Panc1 (cell line): ENCODE measurements around the gene DDX1. TPM values are rescaled to one million over a fixed set of nuclear protein-coding genes. Genes with fewer than 3 reads are reported as not detected.
A peak's percentile ranks its signal among the peaks of the same experiment; 100 is the strongest.

Source experiments
- ATAC-seq: fragments of 200-7000 bp; cut with Tn5 transposase; 2 replicates; pipeline ENCODE4 v1.9.1; 2020; ENCODE audit warnings: mild to moderate bottlenecking, moderate library complexity
- BruUV-seq: library from RNA; stranded (reverse); fragments of 400-500 nt; replicated peaks from 2 replicates; lab custom pipeline; 2021; lab: Mats Ljungman, UMichigan
- CTCF ChIA-PET: fragments of 300-600 bp; sonication (Branson Sonifier 250); formaldehyde crosslinking; loops from one replicate; lab custom pipeline; 2022; ENCODE audit warnings: antibody characterized with exemption; lab: Charles Lee
- POLR2A ChIA-PET: fragments of 300-600 bp; sonication (Branson Sonifier 250); formaldehyde crosslinking; loops from one replicate; lab custom pipeline; 2022; ENCODE audit warnings: antibody characterized with exemption; lab: Charles Lee
- DNase-seq: peaks from one replicate; pipeline ENCODE4 v3.0.0-alpha.2; 2010; ENCODE audit warnings: low read depth, low spot score
- H3K27ac ChIP-seq: 2 replicates; pipeline ENCODE4 v1.5.1; 2011; ENCODE audit warnings: mild to moderate bottlenecking, low read length, inconsistent platforms
- H3K27me3 ChIP-seq: fragments of 200-500 bp; sonication (Bioruptor generic); 2 replicates; pipeline ENCODE4 v1.6.0; 2014; ENCODE audit warnings: low read length, inconsistent platforms; ENCODE audit not compliant: control insufficient read depth, insufficient read depth
- H3K36me3 ChIP-seq: fragments of 200-500 bp; sonication (Bioruptor generic); 2 replicates; pipeline ENCODE4 v1.5.1; 2014; ENCODE audit warnings: inconsistent platforms, mild to moderate bottlenecking, low read length, moderate library complexity; ENCODE audit not compliant: control insufficient read depth, insufficient read depth
- H3K4me1 ChIP-seq: 2 replicates; pipeline ENCODE4 v1.5.1; 2011; ENCODE audit warnings: inconsistent platforms, mild to moderate bottlenecking, low read length, moderate library complexity; ENCODE audit not compliant: control insufficient read depth, insufficient read depth
- H3K4me3 ChIP-seq, 2 experiments: 2 replicates each; pipeline ENCODE4 v1.5.1; 2011 to 2012; ENCODE audit warnings: low read depth in 2 of 2, low read length in 2 of 2, mild to moderate bottlenecking in 2 of 2, inconsistent platforms in 1 of 2, moderate library complexity in 1 of 2
- H3K9me3 ChIP-seq: fragments of 200-500 bp; sonication (Bioruptor generic); 2 replicates; pipeline ENCODE4 v1.5.1; 2014; ENCODE audit warnings: low read depth, mild to moderate bottlenecking, inconsistent platforms, low read length, moderate library complexity; ENCODE audit not compliant: control insufficient read depth, insufficient read depth
- POLR2AphosphoS5 ChIP-seq: IDR thresholded peaks from 2 replicates; pipeline ENCODE4 v1.6.1; 2012; ENCODE audit warnings: mild to moderate bottlenecking, low read depth, low read length, moderate library complexity
- SIN3A ChIP-seq: IDR thresholded peaks from 2 replicates; pipeline ENCODE4 v1.6.1; 2012; ENCODE audit warnings: low read depth, mild to moderate bottlenecking, low read length, moderate library complexity, borderline replicate concordance; ENCODE audit not compliant: insufficient read depth
- TCF7L2 ChIP-seq: IDR thresholded peaks from 2 replicates; pipeline ENCODE4 v1.6.1; 2011; ENCODE audit warnings: mild to moderate bottlenecking, low read depth, low read length, inconsistent platforms
- in situ Hi-C: cut with HindIII; loops from 2 replicates; pipeline ENCODE4 v1.10.0; 2016; ENCODE audit warnings: low sequenced_read_pairs, low pct_unique_long_range_greater_than_20kb
- intact Hi-C: fragments of 100-400 bp; cut with micrococcal nuclease; formaldehyde crosslinking; loops from one replicate; pipeline ENCODE4 v1.10.0; 2022; ENCODE audit not compliant: unreplicated experiment
- total RNA-seq: library from RNA; stranded (reverse); gene quantifications from one replicate; pipeline ENCODE4 v1.2.1, GENCODE V29; 2021; ENCODE audit not compliant: unreplicated experiment
- TF ChIP-seq, protein P1 (sequence below), 2 experiments: IDR thresholded peaks; 2 replicates each; pipeline ENCODE4 v1.6.1; 2011 to 2012; ENCODE audit warnings: low read depth in 2 of 2, control low read depth in 1 of 2, low read length in 1 of 2, mild to moderate bottlenecking in 1 of 2, moderate library complexity in 1 of 2; ENCODE audit not compliant: insufficient read depth in 1 of 2
- TF ChIP-seq, protein P2 (sequence below): fragments of 450-650 bp; IDR thresholded peaks from 2 replicates; pipeline ENCODE4 v1.5.1; 2017; ENCODE audit warnings: mild to moderate bottlenecking

Gene DDX1
- total RNA-seq, 1 experiment from 2014 or later = 102 TPM

DNA sequence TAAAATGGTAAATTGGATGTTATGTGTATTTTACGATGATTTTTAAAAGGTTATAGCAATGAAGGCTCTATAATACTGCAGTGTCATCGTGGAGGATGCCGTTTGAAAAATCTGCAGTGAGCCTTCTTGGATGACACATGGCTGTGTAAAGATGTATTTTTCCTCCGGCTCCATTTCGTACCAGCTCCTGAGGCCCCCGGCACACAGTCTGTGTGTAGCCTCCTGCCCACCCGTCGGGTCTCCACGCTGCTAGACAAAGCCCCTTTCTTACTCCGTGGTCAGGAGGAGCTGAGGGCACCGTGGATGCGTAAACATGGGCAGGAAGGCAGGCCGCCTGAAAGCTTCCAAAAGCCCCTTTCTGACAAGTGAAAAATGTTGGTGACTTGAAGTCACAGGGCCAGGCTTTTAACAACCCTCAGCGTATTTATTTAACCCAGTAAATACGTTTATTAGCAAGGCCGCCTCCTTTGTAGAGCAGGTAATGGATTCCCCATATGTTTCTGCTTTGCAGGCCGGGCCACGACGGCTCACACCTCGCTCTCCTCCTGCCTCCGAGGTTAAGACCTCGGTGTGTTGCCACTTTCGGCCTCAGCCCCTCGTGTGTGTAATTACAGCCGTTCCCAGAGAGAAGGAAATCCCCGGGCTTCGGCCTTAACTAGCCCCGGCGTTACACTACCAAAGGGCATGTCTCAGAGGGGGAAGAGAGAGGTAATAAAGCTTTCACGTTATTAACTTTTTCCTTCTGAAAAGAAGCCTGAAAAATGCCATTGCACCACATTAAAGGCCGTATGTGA is 72.8 kb downstream of the DDX1 start:
- Histone ChIP-seq H3K4me3 (no peak overlapping the region), H3K27ac (no peak overlapping the region), H3K36me3 (no peaks in the 10 kb centered on the region), H3K27me3 (no peaks in the 10 kb centered on the region; the same call in 1 of the 2 replicates), H3K9me3 (no peaks in the 10 kb centered on the region), H3K4me1 (no peaks in the 10 kb centered on the region)
- DNase-seq (no peak), ATAC-seq (no peak)
- POLR2A ChIA-PET = interaction anchor here (0.6 kb wide), 1 partner anchor 73 kb away, joined by 3 read pairs; the partner anchor contains the start of gene DDX1
- intact Hi-C loops = no loop called here
- no TSS peak for BruUV-seq
- in situ Hi-C loops = no loop called here
- CTCF ChIA-PET = no interaction called here
- TF ChIP-seq TCF7L2 (no peak), POLR2AphosphoS5 (no peak), SIN3A (no peak)
- TF ChIP-seq, protein P1, sequence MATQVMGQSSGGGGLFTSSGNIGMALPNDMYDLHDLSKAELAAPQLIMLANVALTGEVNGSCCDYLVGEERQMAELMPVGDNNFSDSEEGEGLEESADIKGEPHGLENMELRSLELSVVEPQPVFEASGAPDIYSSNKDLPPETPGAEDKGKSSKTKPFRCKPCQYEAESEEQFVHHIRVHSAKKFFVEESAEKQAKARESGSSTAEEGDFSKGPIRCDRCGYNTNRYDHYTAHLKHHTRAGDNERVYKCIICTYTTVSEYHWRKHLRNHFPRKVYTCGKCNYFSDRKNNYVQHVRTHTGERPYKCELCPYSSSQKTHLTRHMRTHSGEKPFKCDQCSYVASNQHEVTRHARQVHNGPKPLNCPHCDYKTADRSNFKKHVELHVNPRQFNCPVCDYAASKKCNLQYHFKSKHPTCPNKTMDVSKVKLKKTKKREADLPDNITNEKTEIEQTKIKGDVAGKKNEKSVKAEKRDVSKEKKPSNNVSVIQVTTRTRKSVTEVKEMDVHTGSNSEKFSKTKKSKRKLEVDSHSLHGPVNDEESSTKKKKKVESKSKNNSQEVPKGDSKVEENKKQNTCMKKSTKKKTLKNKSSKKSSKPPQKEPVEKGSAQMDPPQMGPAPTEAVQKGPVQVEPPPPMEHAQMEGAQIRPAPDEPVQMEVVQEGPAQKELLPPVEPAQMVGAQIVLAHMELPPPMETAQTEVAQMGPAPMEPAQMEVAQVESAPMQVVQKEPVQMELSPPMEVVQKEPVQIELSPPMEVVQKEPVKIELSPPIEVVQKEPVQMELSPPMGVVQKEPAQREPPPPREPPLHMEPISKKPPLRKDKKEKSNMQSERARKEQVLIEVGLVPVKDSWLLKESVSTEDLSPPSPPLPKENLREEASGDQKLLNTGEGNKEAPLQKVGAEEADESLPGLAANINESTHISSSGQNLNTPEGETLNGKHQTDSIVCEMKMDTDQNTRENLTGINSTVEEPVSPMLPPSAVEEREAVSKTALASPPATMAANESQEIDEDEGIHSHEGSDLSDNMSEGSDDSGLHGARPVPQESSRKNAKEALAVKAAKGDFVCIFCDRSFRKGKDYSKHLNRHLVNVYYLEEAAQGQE (IDR thresholded peaks at IDR 0.05; ENCODE audit: insufficient read depth in 1 of 2, low read depth in 2 of 2, low read length in 1 of 2) = no peak
- TF ChIP-seq, protein P2, sequence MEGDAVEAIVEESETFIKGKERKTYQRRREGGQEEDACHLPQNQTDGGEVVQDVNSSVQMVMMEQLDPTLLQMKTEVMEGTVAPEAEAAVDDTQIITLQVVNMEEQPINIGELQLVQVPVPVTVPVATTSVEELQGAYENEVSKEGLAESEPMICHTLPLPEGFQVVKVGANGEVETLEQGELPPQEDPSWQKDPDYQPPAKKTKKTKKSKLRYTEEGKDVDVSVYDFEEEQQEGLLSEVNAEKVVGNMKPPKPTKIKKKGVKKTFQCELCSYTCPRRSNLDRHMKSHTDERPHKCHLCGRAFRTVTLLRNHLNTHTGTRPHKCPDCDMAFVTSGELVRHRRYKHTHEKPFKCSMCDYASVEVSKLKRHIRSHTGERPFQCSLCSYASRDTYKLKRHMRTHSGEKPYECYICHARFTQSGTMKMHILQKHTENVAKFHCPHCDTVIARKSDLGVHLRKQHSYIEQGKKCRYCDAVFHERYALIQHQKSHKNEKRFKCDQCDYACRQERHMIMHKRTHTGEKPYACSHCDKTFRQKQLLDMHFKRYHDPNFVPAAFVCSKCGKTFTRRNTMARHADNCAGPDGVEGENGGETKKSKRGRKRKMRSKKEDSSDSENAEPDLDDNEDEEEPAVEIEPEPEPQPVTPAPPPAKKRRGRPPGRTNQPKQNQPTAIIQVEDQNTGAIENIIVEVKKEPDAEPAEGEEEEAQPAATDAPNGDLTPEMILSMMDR = no peak

DNA sequence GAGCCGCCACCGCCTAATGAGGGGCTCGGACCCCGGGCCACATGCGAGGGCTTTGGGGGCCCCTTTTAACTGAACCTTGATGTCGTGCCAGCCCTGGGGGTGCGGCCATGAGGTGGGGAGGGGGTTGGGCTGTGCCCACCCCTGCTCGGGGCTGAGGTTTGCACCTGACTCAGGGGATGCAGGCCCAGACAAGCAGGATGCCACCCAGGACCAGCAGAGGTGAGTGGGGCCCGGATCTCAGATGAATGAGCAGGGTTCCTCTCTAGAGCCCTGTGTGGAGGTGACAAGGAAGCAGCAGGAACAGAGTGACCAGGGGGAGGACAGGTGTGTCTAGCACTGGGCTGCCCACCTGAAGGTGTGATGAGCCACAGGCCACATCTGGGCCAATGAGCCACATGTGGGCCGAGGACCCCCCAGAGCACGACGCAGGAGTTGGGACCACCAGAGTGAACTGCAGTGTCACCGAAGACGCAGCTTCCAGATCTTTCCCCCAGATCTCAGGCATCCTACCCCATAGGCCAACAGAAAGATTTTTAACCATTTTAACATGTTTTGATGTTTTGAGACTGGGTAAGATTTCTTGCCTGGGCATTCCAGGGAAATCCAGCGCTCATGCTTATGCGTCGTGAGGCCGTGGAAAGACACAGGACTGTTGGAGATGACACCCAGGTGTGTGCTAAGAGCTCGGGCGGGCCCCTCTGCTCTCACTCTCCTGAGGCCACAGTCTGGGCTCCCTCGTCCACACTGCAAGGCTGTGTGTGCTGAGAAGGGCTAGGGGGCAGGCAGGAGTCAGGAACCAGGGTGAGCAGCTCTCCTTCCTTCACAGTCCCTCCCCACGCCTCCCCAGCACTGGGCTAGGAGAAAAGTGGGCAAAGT is 73.6 kb downstream of the DDX1 start:
- POLR2A ChIA-PET = interaction anchor here (0.6 kb wide), 1 partner anchor 74 kb away, joined by 3 read pairs; the partner anchor contains the start of gene DDX1
- Histone ChIP-seq H3K27me3 (no peaks in the 10 kb centered on the region; the same call in 1 of the 2 replicates), H3K27ac (no peak overlapping the region), H3K36me3 (no peaks in the 10 kb centered on the region), H3K4me3 (no peak overlapping the region), H3K9me3 (no peaks in the 10 kb centered on the region), H3K4me1 (no peaks in the 10 kb centered on the region)
- TF ChIP-seq POLR2AphosphoS5 (no peak), TCF7L2 (no peak), SIN3A (no peak)
- TF ChIP-seq, protein P2 = no peak
- TF ChIP-seq, protein P1 (IDR thresholded peaks at IDR 0.05; ENCODE audit: insufficient read depth in 1 of 2, low read depth in 2 of 2, low read length in 1 of 2) = no peak
- BruUV-seq = no TSS peak
- in situ Hi-C loops (no loop called here), intact Hi-C loops (no loop called here)
- CTCF ChIA-PET = no interaction called here
- DNase-seq = no peak
- ATAC-seq = peak; percentile 65; the same call in 1 of the 2 replicates
